Activated T-helper 2 cell treated with anti-CD3 and anti-CD28 coated beads, Interferon-gamma antibody, Interleukin-2, Interleukin-4, amounts not matched to agents 10 μg/mL and 5 μg/mL and 100 μg/mL, durations not matched to agents 14 hours and 24 hours and 36 hours (primary cell): Measurements from ENCODE around the gene NTF4. TPM values are rescaled to one million over a fixed set of nuclear protein-coding genes. Genes with fewer than 3 reads are reported as not detected.

ENCODE experiments used
- DNase-seq: peaks from one replicate; pipeline ENCODE4 v3.0.0; 2021; ENCODE audit warnings: low spot score
- H3K27ac Mint-ChIP-seq: one replicate; pipeline ENCODE4 v1.8.0; 2021; ENCODE audit warnings: mixed read lengths
- H3K27me3 Mint-ChIP-seq: one replicate; pipeline ENCODE4 v1.8.0; 2021; ENCODE audit warnings: low read depth, mixed read lengths
- H3K36me3 Mint-ChIP-seq: one replicate; pipeline ENCODE4 v1.8.0; 2021; ENCODE audit warnings: low read depth, mixed read lengths
- H3K4me1 Mint-ChIP-seq: one replicate; pipeline ENCODE4 v1.8.0; 2021; ENCODE audit warnings: low read depth, mixed read lengths
- H3K4me3 Mint-ChIP-seq: one replicate; pipeline ENCODE4 v1.8.0; 2021; ENCODE audit warnings: low read depth, mild to moderate bottlenecking, moderate library complexity, mixed read lengths
- H3K9me3 Mint-ChIP-seq: one replicate; pipeline ENCODE4 v1.8.0; 2021; ENCODE audit warnings: mixed read lengths
- intact Hi-C: fragments of 100-400 bp; cut with micrococcal nuclease; formaldehyde crosslinking; loops from one replicate; pipeline ENCODE4 v1.15.1; 2023
- total RNA-seq: library from RNA; stranded (reverse); gene quantifications from 2 replicates; pipeline ENCODE4 v1.2.3, GENCODE V29; 2022

Gene NTF4
- total RNA-seq, 1 donor from 2014 or later, result not detected

DNA sequence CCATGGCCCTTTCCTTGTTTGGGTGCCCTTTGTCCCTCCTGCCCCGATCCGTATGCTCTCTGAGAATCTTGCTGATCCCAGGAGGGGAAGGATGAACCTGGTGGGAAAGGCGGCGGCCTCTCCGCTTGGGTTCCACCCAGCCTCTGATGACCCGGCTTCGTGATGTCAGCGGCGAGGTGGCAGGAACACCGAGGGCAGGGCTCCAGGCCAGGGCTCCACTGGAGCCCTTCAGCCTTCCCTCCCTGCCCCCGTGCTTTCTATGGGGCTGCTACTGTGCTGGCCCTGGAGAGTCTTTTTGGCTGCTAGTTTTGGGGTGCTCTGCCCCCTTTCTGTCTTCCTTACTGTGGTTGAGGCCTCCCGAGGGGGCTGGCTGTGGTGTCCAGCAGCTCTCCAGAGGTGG is 37.7 kb upstream of the NTF4 start:
- Mint-ChIP-seq H3K27ac (no peak overlapping the region), H3K4me3 (no peak overlapping the region), H3K27me3 (no peaks in the 10 kb centered on the region), H3K4me1 (peaks cover 1% of the 10 kb centered on the region), H3K36me3 (peaks cover 87% of the 10 kb centered on the region), H3K9me3 (no peaks in the 10 kb centered on the region)
- no peak for DNase-seq
- intact Hi-C loops, result no loop called here

DNA sequence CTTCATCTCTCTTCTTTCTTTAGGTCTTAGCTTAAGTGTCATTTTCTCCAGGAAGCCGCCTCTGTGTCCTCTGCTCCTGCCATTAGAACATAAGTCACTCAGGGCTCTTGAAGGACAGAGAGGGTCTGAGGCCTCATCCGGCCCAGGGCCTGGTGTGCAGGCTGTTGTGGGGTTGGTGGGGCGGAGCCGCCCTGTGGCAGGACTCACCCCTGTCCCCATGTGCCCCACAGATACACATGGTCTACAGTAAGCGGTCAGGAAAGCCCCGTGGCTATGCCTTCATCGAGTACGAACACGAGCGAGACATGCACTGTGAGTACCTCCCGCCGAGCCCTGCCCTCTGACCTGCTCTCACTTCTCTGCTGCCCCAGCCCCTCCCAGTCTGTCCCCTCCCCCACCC is 36.5 kb upstream of the NTF4 start:
- H3K27me3 Mint-ChIP-seq, result no peaks in the 10 kb centered on the region
- H3K4me1 Mint-ChIP-seq, result peaks cover 1% of the 10 kb centered on the region
- H3K27ac Mint-ChIP-seq, result no peak overlapping the region
- DNase-seq, result no peak
- peaks cover 83% of the 10 kb centered on the region for H3K36me3 Mint-ChIP-seq
- H3K9me3 Mint-ChIP-seq, result no peaks in the 10 kb centered on the region
- intact Hi-C loops, result no loop called here
- H3K4me3 Mint-ChIP-seq, result no peak overlapping the region

DNA sequence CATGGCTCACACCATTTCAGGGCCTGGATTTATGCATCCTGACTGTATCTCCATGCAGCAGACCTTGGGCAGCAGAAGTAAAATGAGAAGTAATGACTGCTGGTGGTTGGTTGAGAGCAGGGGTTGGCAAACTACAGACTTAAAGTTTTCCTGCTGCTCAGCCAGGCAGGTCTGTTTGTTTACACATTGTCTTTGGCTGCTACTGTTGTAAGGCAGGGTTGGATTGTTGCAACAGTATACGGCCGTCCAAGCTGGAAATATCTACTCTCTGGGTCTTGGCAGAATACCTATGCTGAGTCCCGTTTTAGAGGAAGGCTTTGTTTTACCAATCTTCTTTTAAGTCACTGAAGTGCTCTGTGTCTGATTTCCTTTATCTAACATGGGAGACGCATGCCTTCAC is 34.2 kb upstream of the NTF4 start:
- Mint-ChIP-seq H3K36me3 (peaks cover 79% of the 10 kb centered on the region), H3K4me3 (no peak overlapping the region), H3K27ac (no peak overlapping the region), H3K9me3 (no peaks in the 10 kb centered on the region), H3K4me1 (peaks cover 1% of the 10 kb centered on the region), H3K27me3 (no peaks in the 10 kb centered on the region)
- DNase-seq, result no peak
- intact Hi-C loops, result loop anchor here (5.0 kb wide), 2 partner anchors 49 to 99 kb away; no protein-coding TSS in a partner anchor

DNA sequence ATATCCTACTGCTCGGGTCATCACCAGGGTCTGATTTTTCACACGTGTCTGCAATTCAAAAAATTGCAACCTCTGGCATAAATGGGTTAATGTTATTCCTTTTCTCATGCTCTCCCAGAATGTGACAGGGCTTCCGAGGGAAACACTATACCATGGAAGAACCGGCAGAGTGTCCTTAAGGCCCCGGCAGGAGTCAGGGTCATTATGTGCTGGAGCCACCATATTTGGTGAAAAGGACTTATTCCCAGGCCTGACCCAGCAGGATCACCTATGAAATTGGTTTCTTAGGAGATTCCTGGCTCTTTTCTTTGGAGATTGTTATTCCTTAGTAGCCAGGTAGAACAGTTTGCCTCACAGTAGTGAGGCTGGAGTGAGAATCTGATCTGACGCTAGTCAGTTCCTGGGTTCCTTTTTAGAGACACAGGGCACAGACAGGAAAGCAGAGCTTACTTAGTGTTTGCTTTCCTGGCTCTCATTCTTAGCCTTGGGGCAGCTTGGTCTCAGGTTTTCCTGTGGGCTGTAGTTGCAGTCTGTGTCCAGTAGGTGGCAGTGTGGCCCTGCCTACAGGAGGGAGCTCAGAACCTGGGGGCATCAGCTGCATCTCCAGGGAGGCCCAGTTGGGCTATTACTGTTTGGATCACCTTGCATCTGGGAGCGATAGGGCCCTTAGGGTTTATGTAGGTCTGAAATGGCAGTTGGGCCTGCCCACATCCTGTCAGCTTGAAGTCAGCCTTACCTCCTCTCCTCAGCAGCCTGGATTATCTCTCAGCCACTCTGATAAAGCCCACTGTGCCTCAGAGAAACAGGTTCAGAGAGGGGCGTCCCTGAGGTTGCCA is 33.1 kb upstream of the NTF4 start:
- Mint-ChIP-seq H3K4me3 (no peak overlapping the region), H3K27ac (no peak overlapping the region), H3K4me1 (peaks cover 1% of the 10 kb centered on the region), H3K36me3 (peaks cover 75% of the 10 kb centered on the region), H3K27me3 (no peaks in the 10 kb centered on the region), H3K9me3 (no peaks in the 10 kb centered on the region)
- DNase-seq, result peak; percentile 69
- intact Hi-C loops, result loop anchor here (5.0 kb wide), 2 partner anchors 50 to 100 kb away; no protein-coding TSS in a partner anchor

DNA sequence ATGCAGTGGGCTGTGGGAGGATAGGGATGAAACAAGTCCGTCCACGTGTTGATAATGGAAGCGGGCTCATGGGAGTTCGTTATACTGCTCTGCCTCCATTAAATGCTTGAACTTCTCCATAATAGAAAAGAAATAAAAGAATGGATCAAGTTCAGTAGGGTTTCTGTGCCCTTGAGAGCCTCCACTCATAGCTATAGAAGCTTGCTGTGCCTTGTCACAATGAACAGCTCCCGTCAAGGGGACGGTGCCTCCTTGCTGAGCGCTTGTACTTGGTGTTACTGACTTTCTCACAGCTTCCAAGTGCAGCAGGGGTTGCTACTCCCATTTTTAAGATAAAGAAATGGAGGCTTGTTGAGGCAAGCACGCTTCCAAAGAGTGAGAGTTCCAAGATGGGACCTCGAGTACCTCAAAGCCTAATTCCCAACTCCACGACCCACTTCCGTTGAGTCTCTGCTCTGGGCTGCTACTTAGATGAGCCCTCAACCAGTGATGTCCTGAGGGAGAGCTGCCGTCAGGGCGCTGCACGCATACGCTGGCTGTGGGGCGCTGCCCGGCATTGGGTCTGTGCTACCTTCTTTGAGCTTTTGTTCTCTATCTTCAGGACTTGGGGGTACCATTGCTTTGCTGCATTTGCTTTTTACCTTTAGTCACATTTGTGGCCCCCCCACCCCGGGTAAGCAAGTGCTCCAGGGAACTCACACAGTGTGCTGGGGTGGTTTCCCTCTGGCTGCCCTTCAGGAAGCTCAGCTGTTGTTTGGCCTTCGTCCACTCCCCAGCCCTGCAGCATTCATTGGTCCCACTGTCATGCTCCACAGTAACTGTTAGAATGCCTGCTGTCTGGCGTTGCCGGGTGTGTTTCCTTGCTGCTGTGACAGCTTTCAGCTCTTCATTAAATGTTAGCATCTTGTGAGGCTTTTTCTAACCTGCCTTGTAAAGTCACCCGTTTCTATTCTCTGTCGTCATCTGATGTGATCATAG is 30.2 kb upstream of the NTF4 start:
- Mint-ChIP-seq H3K4me3 (no peak overlapping the region), H3K36me3 (peaks cover 81% of the 10 kb centered on the region)
- intact Hi-C loops, result loop anchor here (5.0 kb wide), 2 partner anchors 53 to 103 kb away; no protein-coding TSS in a partner anchor

DNA sequence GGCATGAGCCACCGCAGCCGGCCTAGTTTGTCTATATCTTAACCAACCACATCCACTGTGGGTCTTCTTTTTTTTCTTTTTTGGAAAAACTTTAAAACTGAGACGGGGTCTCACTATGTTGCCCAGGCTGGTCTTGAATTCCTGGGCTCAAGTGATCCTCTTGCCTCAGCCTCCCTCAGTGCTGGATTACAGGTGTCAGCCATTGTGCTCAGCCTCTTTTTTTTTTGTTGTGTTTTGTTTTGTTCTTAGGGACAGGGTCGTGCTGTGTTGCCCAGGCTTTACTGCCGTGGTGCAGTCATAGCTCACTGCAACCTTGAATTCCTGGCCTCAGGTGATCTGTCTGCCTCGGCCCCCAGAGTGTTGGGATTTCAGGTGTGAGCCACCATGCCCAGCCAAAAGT is 28.1 kb upstream of the NTF4 start:
- intact Hi-C loops, result no loop called here
- DNase-seq, result no peak
- H3K9me3 Mint-ChIP-seq, result no peaks in the 10 kb centered on the region
- H3K4me3 Mint-ChIP-seq, result no peak overlapping the region
- H3K4me1 Mint-ChIP-seq, result peaks cover 15% of the 10 kb centered on the region
- peaks cover 70% of the 10 kb centered on the region for H3K36me3 Mint-ChIP-seq
- H3K27ac Mint-ChIP-seq, result no peak overlapping the region
- no peaks in the 10 kb centered on the region for H3K27me3 Mint-ChIP-seq

More for the DNA sequence above, 30.2 kb upstream of the NTF4 start:
- Mint-ChIP-seq H3K27me3 (no peaks in the 10 kb centered on the region), H3K27ac (no peak overlapping the region), H3K4me1 (peaks cover 13% of the 10 kb centered on the region), H3K9me3 (no peaks in the 10 kb centered on the region)
- no peak for DNase-seq

DNA sequence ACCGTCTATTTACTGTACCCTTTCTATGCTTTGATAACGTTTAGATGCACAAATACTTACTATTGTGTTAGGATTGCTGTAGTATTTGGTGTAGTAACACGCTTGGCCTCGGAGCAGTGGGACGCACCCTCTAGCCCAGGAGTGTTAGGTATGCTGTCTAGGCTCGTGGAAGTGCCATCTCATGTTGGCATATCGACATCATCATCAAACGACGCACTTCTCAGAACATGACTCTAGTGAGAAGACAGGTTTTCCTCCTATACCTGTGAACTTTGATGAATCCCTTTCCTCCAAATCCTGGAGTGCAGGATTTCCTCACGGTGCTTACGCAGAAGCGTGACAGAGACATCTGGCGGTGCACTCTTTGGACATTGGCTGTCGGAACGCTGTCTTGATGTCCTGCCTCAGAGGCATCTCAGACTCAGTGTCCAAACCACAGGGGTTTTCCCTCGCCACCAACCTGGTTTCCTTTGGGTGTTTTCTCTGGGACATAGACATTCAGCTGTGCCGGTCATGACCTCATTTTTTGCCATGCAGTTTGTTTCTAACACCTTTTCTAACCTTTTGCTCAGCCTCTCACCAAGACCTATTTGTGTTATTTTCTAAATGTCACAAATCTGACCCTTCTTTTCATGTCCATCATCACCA is 26.9 kb upstream of the NTF4 start:
- Mint-ChIP-seq H3K9me3 (no peaks in the 10 kb centered on the region), H3K27me3 (no peaks in the 10 kb centered on the region), H3K4me1 (peaks cover 21% of the 10 kb centered on the region), H3K4me3 (no peak overlapping the region), H3K36me3 (peaks cover 69% of the 10 kb centered on the region), H3K27ac (peak overlapping the region; percentile 59)
- intact Hi-C loops, result no loop called here
- DNase-seq, result no peak

DNA sequence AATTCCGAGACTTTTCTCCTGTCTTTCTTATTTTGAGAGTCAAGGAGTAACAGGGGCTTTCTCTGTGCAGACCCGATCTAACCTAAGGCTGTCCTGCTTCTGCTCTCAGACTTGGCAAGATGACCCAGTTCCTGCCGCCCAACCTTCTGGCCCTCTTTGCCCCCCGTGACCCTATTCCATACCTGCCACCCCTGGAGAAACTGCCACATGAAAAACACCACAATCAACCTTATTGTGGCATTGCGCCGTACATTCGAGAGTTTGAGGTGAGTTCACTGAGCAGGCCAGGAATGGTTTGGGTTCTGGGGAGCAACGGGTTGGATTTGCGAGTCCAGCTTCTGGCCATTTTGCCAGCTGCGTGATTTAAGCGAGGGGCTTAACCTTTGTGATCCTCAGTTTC is 21.7 kb upstream of the NTF4 start:
- H3K27ac Mint-ChIP-seq, result peak overlapping the region; percentile 76
- DNase-seq, result no peak
- intact Hi-C loops, result no loop called here
- H3K4me1 Mint-ChIP-seq, result peaks cover 21% of the 10 kb centered on the region
- H3K9me3 Mint-ChIP-seq, result no peaks in the 10 kb centered on the region
- peaks cover 41% of the 10 kb centered on the region for H3K36me3 Mint-ChIP-seq
- H3K4me3 Mint-ChIP-seq, result peak overlapping the region; percentile 99
- no peaks in the 10 kb centered on the region for H3K27me3 Mint-ChIP-seq

DNA sequence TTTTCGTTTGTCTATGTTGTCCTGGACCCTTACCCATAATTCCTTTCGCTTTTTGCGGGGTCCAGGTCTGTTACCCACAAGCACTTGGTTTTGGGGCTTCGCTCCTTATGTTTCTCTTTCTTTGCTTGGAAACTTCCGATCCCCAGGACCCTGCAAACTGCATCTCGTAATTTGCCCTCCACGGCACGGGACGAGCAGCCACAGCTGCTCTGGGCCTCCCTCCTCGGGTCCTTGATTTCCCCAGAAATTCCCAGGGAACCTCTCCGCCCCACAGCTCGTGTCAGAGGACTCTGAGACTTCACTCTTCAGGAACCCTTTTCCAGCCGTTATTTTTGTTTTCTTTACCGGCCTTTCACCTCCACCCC is 21.2 kb upstream of the NTF4 start:
- Mint-ChIP-seq H3K27me3 (no peaks in the 10 kb centered on the region), H3K4me1 (peaks cover 20% of the 10 kb centered on the region), H3K36me3 (peaks cover 38% of the 10 kb centered on the region), H3K27ac (peak overlapping the region; percentile 76), H3K9me3 (no peaks in the 10 kb centered on the region), H3K4me3 (peak overlapping the region; percentile 99)
- no peak for DNase-seq
- intact Hi-C loops, result loop anchor here (2.0 kb wide), 1 partner anchor 33 kb away; the partner anchor contains the start of genes C19orf73 and PPFIA3

DNA sequence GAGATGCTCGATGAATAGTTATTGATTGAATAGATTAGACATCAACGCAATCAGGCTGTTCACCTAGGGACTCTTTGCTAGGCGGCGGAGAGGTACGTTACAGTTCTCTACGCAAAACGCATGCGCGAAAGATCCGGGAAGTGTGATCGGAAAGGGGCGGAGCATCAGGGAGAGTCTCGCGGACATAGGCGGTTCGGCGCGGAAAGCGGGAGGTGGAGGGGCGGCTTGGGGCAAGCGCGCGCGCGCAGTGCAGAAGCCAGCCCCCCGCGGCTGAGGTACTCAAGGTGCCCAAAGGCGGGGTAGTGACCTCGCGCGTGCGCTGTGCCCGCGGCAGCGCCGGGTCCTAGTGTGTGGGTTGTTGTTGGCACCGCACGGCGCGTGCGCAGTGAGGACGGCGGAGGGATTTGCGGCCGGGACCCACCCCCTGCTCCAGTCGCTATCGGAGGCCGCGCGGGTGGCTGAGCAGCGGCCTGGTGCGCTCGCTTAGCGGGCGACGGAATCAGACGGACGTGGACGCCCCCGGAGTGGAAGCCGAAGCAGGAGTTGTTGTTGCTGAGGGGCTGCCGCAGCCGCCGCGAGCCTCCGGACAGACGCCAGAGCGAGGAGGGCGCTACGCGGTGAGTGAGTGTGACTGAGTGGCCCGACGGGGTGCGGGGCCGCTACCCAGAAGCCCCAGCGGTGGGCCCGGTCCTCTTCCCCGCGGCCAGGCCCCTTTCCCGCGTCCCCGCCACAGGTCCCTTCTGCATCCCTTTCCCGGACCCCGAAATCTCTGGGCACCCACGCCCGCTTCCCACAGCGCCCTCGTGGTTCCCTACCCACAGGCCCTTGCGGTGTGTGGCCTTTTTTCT is 20.6 kb upstream of the NTF4 start, which contains the start of gene SNRNP70:
Gene SNRNP70 (plus strand): TSS at position 432 of the 848 bp plus-strand sequence. CDS start 964 bp downstream, outside the sequence.
- Mint-ChIP-seq H3K4me1 (peaks cover 18% of the 10 kb centered on the region), H3K36me3 (peaks cover 31% of the 10 kb centered on the region), H3K27me3 (no peaks in the 10 kb centered on the region)

DNA sequence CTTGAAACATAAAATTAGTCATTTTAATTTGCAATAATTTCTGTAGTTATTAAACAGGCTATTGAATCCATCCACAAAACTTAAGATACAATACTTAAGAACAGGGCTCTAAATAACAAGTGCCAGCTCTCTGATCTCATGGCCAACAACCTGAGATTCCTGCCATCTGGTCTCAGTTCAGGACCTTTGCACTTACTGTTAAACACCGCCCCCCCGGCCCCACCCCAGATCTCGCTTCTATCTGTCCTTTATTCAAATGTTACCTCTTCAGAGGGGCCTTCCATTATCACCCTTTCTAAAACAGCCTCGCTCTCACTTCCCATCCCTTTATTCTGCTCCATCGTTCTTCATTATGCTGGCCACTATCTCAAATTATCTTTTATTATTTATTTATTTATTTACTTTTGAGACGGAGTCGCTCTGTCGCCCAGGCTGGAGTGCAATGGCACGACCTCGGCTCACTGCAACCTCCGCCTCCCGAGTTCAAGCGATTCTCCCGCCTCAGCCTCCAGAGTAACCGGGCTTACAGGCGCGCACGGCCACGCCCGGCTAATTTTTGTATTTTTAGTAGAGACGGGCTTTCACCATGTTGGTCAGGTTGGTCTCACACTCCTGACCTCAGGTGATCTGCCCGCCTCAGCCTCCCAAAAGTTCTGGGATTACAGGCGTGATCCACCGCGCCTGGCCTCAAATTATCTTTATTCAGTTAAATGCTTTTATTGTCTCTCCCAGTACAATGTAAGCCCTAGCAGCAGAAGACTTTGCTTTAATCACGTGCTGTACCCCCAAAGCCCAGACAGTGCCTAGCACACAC is 19.8 kb upstream of the NTF4 start:
- Mint-ChIP-seq H3K4me3 (peak overlapping the region; percentile 99), H3K27ac (peak overlapping the region; percentile 76), H3K4me1 (peaks cover 16% of the 10 kb centered on the region), H3K9me3 (no peaks in the 10 kb centered on the region), H3K36me3 (peaks cover 25% of the 10 kb centered on the region), H3K27me3 (no peaks in the 10 kb centered on the region)
- intact Hi-C loops, result loop anchor here (2.0 kb wide), 1 partner anchor 34 kb away; the partner anchor contains the start of genes C19orf73 and PPFIA3
- DNase-seq, result no peak

More for the DNA sequence above, 20.6 kb upstream of the NTF4 start, which contains the start of gene SNRNP70:
- DNase-seq, result peak; percentile 99
- intact Hi-C loops, result loop anchor here (2.0 kb wide), 1 partner anchor 34 kb away; the partner anchor contains the start of genes C19orf73 and PPFIA3
- H3K9me3 Mint-ChIP-seq, result no peaks in the 10 kb centered on the region
- H3K4me3 Mint-ChIP-seq, result peak within 1 kb of the TSS; percentile 99
- peak within 1 kb of the TSS; percentile 76 for H3K27ac Mint-ChIP-seq
